ENCODE results near the gene LRRC47.

DNA sequence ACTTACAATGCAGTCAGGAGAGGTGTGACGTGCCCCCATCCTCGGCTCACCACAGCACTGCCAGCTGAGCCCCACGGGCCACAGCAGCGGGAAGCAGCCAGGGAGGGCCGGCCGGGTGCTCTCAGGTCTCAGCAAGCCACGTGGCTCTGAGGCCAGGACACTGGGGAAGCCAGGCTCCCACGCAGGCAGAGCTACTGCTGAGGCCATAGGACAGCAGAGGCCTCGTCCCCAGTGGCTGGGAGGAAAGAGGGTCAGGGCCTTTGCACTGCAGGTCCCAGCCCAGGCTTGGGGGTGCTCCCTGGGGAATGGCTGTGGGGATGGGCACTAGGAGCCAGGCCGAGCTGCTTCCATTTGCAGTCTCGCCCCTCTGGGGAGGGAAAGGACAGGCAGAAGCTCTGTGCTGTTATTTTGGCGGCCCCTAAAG, 5.8 kb downstream of the LRRC47 start:
- TF ChIP-seq, protein P1, sequence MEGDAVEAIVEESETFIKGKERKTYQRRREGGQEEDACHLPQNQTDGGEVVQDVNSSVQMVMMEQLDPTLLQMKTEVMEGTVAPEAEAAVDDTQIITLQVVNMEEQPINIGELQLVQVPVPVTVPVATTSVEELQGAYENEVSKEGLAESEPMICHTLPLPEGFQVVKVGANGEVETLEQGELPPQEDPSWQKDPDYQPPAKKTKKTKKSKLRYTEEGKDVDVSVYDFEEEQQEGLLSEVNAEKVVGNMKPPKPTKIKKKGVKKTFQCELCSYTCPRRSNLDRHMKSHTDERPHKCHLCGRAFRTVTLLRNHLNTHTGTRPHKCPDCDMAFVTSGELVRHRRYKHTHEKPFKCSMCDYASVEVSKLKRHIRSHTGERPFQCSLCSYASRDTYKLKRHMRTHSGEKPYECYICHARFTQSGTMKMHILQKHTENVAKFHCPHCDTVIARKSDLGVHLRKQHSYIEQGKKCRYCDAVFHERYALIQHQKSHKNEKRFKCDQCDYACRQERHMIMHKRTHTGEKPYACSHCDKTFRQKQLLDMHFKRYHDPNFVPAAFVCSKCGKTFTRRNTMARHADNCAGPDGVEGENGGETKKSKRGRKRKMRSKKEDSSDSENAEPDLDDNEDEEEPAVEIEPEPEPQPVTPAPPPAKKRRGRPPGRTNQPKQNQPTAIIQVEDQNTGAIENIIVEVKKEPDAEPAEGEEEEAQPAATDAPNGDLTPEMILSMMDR (IDR thresholded peaks at IDR 0.05; ENCODE audit: low read depth, low read length, poor library complexity, severe bottlenecking), result no peak
- TF ChIP-seq EZH2phosphoT487 (IDR thresholded peaks at IDR 0.05; ENCODE audit: borderline replicate concordance, low read length), result no peak

Measured in DOHH2 (cell line).